Large intestine (tissue), 3 donors: ENCODE results near the gene PLTP. TPM values are rescaled to one million over a fixed set of nuclear protein-coding genes. Genes with fewer than 3 reads are reported as not detected.
"Not testable (repeated sequence)": the region's sequence is repeated elsewhere in the genome, so short reads cannot be mapped to it uniquely, and the experiment has no call there.

Source experiments
- DNase-seq, 2 donors: peaks; one replicate each; pipeline versions ENCODE4 v3.0.0 to v3.0.0-alpha.2; 2013
- H3K27ac ChIP-seq: one replicate; pipeline ENCODE4 v1.5.1; 2013; ENCODE audit warnings: low read length
- H3K27me3 ChIP-seq: 2 replicates; pipeline ENCODE4 v1.6.1; 2013; ENCODE audit warnings: low read length; ENCODE audit not compliant: control insufficient read depth, insufficient read depth
- H3K36me3 ChIP-seq: 2 replicates; pipeline ENCODE4 v1.6.1; 2013; ENCODE audit warnings: low read length; ENCODE audit not compliant: control insufficient read depth, insufficient read depth
- H3K4me1 ChIP-seq: one replicate; pipeline ENCODE4 v1.6.1; 2013; ENCODE audit warnings: low read length; ENCODE audit not compliant: control insufficient read depth, insufficient read depth
- H3K4me3 ChIP-seq: one replicate; pipeline ENCODE4 v1.5.1; 2013; ENCODE audit warnings: low read length
- H3K9me3 ChIP-seq: one replicate; pipeline ENCODE4 v1.6.1; 2013; ENCODE audit warnings: mild to moderate bottlenecking, low read depth, low read length, moderate library complexity; ENCODE audit not compliant: control insufficient read depth
- WGBS: methylation state at CpG from one replicate; pipeline ENCODE4 v1.1.5; 2013; ENCODE audit warnings: low lambda C conversion rate; ENCODE audit not compliant: insufficient coverage; 5-methylcytosine and 5-hydroxymethylcytosine counted together
- polyA plus RNA-seq: library from polyadenylated mRNA; unstranded; fragments of 120-200 nt; gene quantifications from one replicate; pipeline ENCODE4 v1.2.1, GENCODE V29; 2013

PLTP gene
- polyA plus RNA-seq, 1 donor = 25.2 TPM

- Histone ChIP-seq H3K36me3 (peaks cover 19% of the 10 kb centered on the region), H3K9me3 (no peaks in the 10 kb centered on the region), H3K4me1 (peaks cover 11% of the 10 kb centered on the region), H3K4me3 (peak overlapping the region; percentile 100), H3K27me3 (no peaks in the 10 kb centered on the region), H3K27ac (peak overlapping the region; percentile 100)
- no CpG with 5 or more reads among the region's 34 CpGs for WGBS
- peak in 1 of 2 donors; percentile 54 for DNase-seq
Observed at GRCh38 chr20:45934046-45934585, 22.2 kb upstream of the PLTP start.

GRCh38 chr20:45933266-45934045, 21.5 kb upstream of the PLTP start:
- H3K27me3 ChIP-seq = no peaks in the 10 kb centered on the region
- no CpG with 5 or more reads among the region's 22 CpGs for WGBS
- H3K9me3 ChIP-seq = no peaks in the 10 kb centered on the region
- peaks cover 11% of the 10 kb centered on the region for H3K4me1 ChIP-seq
- DNase-seq = peak; percentile 66 to 73
- H3K36me3 ChIP-seq = peaks cover 13% of the 10 kb centered on the region
- H3K4me3 ChIP-seq = peak overlapping the region; percentile 100
- H3K27ac ChIP-seq = peak overlapping the region; percentile 100

- H3K27me3 ChIP-seq, H3K36me3 ChIP-seq, H3K9me3 ChIP-seq, H3K4me3 ChIP-seq, H3K27ac ChIP-seq, DNase-seq: not testable (repeated sequence)
- WGBS = no CpG with 5 or more reads among the region's 17 CpGs
- peaks cover 11% of the 10 kb centered on the region for H3K4me1 ChIP-seq
Observed at GRCh38 chr20:45931680-45932079, 19.7 kb upstream of the PLTP start.

GRCh38 chr20:45927071-45927878, 15.3 kb upstream of the PLTP start:
- Histone ChIP-seq H3K4me1 (no peaks in the 10 kb centered on the region), H3K36me3 (no peaks in the 10 kb centered on the region), H3K27ac (no peak overlapping the region), H3K9me3 (no peaks in the 10 kb centered on the region), H3K4me3 (no peak overlapping the region), H3K27me3 (no peaks in the 10 kb centered on the region)
- WGBS = no CpG with 5 or more reads among the region's 14 CpGs
- no peak for DNase-seq

GRCh38 chr20:45926731-45927070, 14.7 kb upstream of the PLTP start:
- no CpG with 5 or more reads among the region's 2 CpGs for WGBS
- Histone ChIP-seq H3K27ac (no peak overlapping the region), H3K9me3 (no peaks in the 10 kb centered on the region), H3K36me3 (no peaks in the 10 kb centered on the region), H3K4me1 (no peaks in the 10 kb centered on the region), H3K27me3 (no peaks in the 10 kb centered on the region), H3K4me3 (no peak overlapping the region)
- DNase-seq = no peak

- WGBS = no CpG with 5 or more reads among the region's 9 CpGs
- no peak for DNase-seq
- H3K9me3 ChIP-seq = no peaks in the 10 kb centered on the region
- no peaks in the 10 kb centered on the region for H3K4me1 ChIP-seq
- H3K27ac ChIP-seq = no peak overlapping the region
- no peak overlapping the region for H3K4me3 ChIP-seq
- no peaks in the 10 kb centered on the region for H3K36me3 ChIP-seq
- H3K27me3 ChIP-seq = no peaks in the 10 kb centered on the region
Observed at GRCh38 chr20:45925821-45926506, 14.0 kb upstream of the PLTP start.

- H3K9me3 ChIP-seq = no peaks in the 10 kb centered on the region
- no peaks in the 10 kb centered on the region for H3K27me3 ChIP-seq
- H3K4me1 ChIP-seq = no peaks in the 10 kb centered on the region
- no peak overlapping the region for H3K4me3 ChIP-seq
- DNase-seq = peak; percentile 68 to 79
- no peaks in the 10 kb centered on the region for H3K36me3 ChIP-seq
- H3K27ac ChIP-seq = peak overlapping the region; percentile 60
- WGBS = 74% methylated on average over 5 of the region's 21 CpGs
Observed at GRCh38 chr20:45924391-45925261, 12.7 kb upstream of the PLTP start.

- Histone ChIP-seq H3K4me3 (no peak overlapping the region), H3K36me3 (no peaks in the 10 kb centered on the region), H3K27me3 (no peaks in the 10 kb centered on the region), H3K4me1 (peaks cover 12% of the 10 kb centered on the region), H3K9me3 (no peaks in the 10 kb centered on the region), H3K27ac (no peak overlapping the region)
- DNase-seq = no peak
- WGBS = no CpG with 5 or more reads among the region's 11 CpGs
Observed at GRCh38 chr20:45921337-45922189, 9.6 kb upstream of the PLTP start.
